Stimulated activated naive B cell treated with anti-CD40 and anti-IgM and Interleukin-4, amounts not matched to agents 10 μg/mL and 1 μg/mL and 100 μg/mL, for 72 hours (primary cell): ENCODE data around the gene RPS2.
"Not testable (repeated sequence)": the region's sequence is repeated elsewhere in the genome, so short reads cannot be mapped to it uniquely, and the experiment has no call there.

Source experiments
- ATAC-seq, 2 donors: fragments of 150-1000 bp; cut with Tn5 transposase; replicated peaks; 2 replicates each; pipeline ENCODE4 v1.10.0; 2021; ENCODE audit warnings: moderate library complexity in 1 of 2
- DNase-seq: peaks from one replicate; pipeline ENCODE4 v3.0.0; 2021
- H3K27ac Mint-ChIP-seq: one replicate; pipeline ENCODE4 v1.8.0; 2022; ENCODE audit warnings: mild to moderate bottlenecking, mixed read lengths
- H3K27me3 Mint-ChIP-seq, 2 donors: one replicate each; pipeline ENCODE4 v1.8.0; 2022; ENCODE audit warnings: mixed read lengths in 2 of 2
- H3K36me3 Mint-ChIP-seq, 2 donors: one replicate each; pipeline ENCODE4 v1.8.0; 2022; ENCODE audit warnings: mixed read lengths in 2 of 2, mild to moderate bottlenecking in 1 of 2
- H3K4me1 Mint-ChIP-seq, 2 donors: one replicate each; pipeline ENCODE4 v1.8.0; 2022; ENCODE audit warnings: mixed read lengths in 2 of 2, mild to moderate bottlenecking in 1 of 2
- H3K4me3 Mint-ChIP-seq, 2 donors: one replicate each; pipeline ENCODE4 v1.8.0; 2022; ENCODE audit warnings: mild to moderate bottlenecking in 2 of 2, mixed read lengths in 2 of 2, moderate library complexity in 1 of 2
- H3K9me3 Mint-ChIP-seq, 2 donors: one replicate each; pipeline ENCODE4 v1.8.0; 2022; ENCODE audit warnings: mixed read lengths in 2 of 2, mild to moderate bottlenecking in 1 of 2

Gene RPS2

DNA sequence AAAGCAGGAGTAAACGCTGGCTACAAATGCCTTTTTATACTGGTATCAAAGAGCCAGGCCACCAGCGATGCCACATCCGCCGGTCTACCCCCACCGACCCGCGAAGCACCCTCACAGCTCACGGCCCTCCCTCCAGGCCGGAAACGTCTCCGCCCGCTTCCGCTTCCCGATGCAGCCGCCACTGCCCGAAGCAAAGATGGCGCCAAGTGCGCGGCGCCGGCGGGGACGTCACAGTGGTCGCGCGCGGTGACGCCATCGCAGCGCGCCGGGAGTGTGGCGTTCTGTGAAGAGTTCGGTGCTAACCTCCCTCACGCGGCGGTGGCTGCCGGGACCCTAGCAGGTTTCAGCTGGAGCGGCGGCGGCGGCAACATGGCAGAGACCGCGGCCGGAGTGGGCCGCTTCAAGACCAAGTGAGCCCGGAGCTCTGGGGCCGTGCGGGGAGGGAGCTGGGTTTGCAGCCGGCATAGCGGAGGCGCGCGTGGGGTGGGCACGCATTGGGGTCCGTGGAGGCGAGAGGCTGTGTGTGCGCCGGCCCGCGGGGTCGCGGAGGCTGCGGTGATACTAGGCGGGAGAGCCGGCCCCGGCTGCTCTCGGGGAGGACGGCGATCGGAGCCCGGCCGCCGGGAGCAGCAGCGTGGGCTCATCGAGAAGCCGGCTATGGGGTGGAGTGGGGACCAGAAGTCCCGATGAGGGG, 7.3 kb upstream of the RPS2 start, which contains the start of gene TBL3:
Gene TBL3 (plus strand): TSS at position 258 of the 694 bp plus-strand sequence. CDS start 112 bp downstream, at position 370.
- Mint-ChIP-seq H3K27ac (peak within 1 kb of the TSS; percentile 98), H3K27me3 (peaks cover 4 to 8% of the 10 kb centered on the region in 2 donors), H3K9me3 (no peaks in the 10 kb centered on the region), H3K36me3 (peaks cover 36 to 56% of the 10 kb centered on the region in 2 donors), H3K4me3 (peak within 1 kb of the TSS; percentile 98 to 100), H3K4me1 (peaks cover 24 to 45% of the 10 kb centered on the region in 2 donors)
- DNase-seq, result peak; percentile 94
- ATAC-seq, result peak; percentile 97 to 98

DNA sequence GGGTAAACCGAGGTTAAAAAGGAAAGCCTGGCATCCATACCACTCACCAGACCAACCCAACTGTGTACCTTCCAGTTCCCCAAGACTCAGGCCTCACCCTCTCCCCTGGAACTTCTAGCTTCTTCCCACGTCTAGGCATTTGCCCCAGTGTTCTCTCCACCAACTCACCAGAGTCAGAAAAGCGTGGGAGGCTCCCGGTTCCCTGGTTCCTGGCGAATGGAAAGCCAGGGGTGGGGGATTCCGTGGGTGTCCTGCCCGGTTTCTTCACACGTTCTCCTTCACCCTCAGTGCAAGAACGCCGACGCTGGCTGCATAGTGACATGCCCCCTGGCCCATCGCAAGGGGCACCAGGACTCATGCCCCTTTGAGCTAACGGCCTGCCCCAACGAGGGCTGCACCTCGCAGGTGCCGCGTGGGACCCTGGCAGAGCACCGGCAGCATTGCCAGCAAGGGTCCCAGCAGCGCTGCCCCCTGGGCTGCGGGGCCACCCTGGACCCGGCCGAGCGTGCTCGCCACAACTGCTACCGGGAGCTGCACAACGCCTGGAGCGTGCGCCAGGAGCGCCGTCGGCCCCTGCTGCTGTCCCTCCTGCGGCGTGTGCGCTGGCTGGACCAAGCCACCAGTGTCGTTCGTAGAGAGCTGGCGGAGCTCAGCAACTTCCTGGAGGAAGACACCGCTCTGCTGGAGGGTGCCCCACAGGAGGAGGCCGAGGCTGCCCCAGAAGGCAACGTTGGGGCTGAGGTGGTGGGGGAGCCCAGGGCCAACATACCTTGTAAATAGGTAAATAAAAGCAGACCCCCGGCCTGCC, 3.7 kb upstream of the RPS2 start:
- Mint-ChIP-seq H3K9me3 (no peaks in the 10 kb centered on the region), H3K4me1 (peaks cover 30 to 60% of the 10 kb centered on the region in 2 donors), H3K27me3 (peaks cover 0 to 4% of the 10 kb centered on the region in 2 donors), H3K27ac (no peak overlapping the region), H3K36me3 (peaks cover 35 to 49% of the 10 kb centered on the region in 2 donors), H3K4me3 (no peak overlapping the region)
- no peak for DNase-seq
- ATAC-seq, result no peak

GRCh38 chr16:1966460-1966859, 1.8 kb upstream of the RPS2 start, which contains the start of gene RNF151:
TSS of gene RNF151 (plus strand) at chr16:1966856. CDS start at chr16:1966882, 26 bp downstream.
- DNase-seq (no peak), ATAC-seq (no peak)
- no peaks in the 10 kb centered on the region for H3K27me3 Mint-ChIP-seq
- no peaks in the 10 kb centered on the region for H3K9me3 Mint-ChIP-seq
- H3K27ac Mint-ChIP-seq, result peak within 1 kb of the TSS; percentile 99
- H3K4me1 Mint-ChIP-seq, result peaks cover 32 to 61% of the 10 kb centered on the region in 2 donors
- peak within 1 kb of the TSS; percentile 96 for H3K4me3 Mint-ChIP-seq
- peaks cover 38 to 53% of the 10 kb centered on the region in 2 donors for H3K36me3 Mint-ChIP-seq

DNA sequence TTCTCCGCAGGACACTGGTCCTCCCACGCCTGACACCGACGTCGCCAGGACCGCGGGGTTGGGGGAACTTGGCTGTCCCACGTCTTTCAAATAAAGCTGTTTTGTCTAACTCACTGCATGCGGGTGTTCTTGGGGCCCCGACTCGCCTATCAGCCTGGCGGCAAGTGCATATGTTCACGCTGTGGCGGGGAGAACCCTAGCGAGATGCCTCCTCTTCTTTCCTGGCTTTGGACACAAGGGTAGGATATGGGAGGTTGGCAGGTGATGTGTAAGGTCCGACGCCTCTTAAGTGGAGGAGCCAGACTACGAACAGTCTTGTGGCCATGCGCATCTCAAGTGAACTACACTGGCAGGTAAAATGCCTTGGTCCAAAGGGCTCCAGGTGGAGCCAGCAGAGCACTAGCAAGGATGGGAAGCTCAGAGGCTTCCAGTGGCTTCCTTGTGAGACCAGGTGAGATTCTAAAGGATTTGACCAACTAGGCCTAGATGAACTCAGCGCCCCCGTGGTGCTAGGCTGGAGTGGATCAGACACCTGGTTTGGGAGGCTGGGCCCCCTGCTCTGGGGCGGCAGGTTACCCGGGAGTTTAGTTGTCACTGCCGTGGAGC, 873 bp upstream of the RPS2 start:
- Mint-ChIP-seq H3K27ac (peak overlapping the region; percentile 99), H3K27me3 (no peaks in the 10 kb centered on the region), H3K4me1 (peaks cover 34 to 62% of the 10 kb centered on the region in 2 donors), H3K9me3 (no peaks in the 10 kb centered on the region), H3K36me3 (peaks cover 34 to 56% of the 10 kb centered on the region in 2 donors), H3K4me3 (peak overlapping the region; percentile 96)
- DNase-seq (no peak), ATAC-seq (no peak)

- ATAC-seq (peak; percentile 1 to 18), DNase-seq (no peak)
- H3K4me1 Mint-ChIP-seq, result peaks cover 39 to 67% of the 10 kb centered on the region in 2 donors
- peak overlapping the region; percentile 99 for H3K27ac Mint-ChIP-seq
- no peaks in the 10 kb centered on the region for H3K27me3 Mint-ChIP-seq
- H3K4me3 Mint-ChIP-seq, result peak overlapping the region; percentile 96
- H3K36me3 Mint-ChIP-seq, result peaks cover 40 to 62% of the 10 kb centered on the region in 2 donors
- H3K9me3 Mint-ChIP-seq, result no peaks in the 10 kb centered on the region
Observed at GRCh38 chr16:1963806-1964505, 670 bp downstream of the RPS2 start.

- Mint-ChIP-seq H3K4me3 (peak overlapping the region; percentile 96), H3K4me1 (peaks cover 39 to 68% of the 10 kb centered on the region in 2 donors), H3K36me3 (peaks cover 40 to 61% of the 10 kb centered on the region in 2 donors), H3K27ac (peak overlapping the region; percentile 99)
- not testable (repeated sequence) for DNase-seq, H3K27me3 Mint-ChIP-seq, H3K9me3 Mint-ChIP-seq, ATAC-seq
Observed at GRCh38 chr16:1962161-1963153, 2.2 kb downstream of the RPS2 start.

GRCh38 chr16:1961651-1962067, 3.0 kb downstream of the RPS2 start:
- Mint-ChIP-seq H3K27me3 (no peaks in the 10 kb centered on the region), H3K9me3 (no peaks in the 10 kb centered on the region), H3K27ac (peak overlapping the region; percentile 99), H3K4me3 (peak overlapping the region; percentile 56 to 96), H3K4me1 (peaks cover 39 to 64% of the 10 kb centered on the region in 2 donors), H3K36me3 (peaks cover 38 to 57% of the 10 kb centered on the region in 2 donors)
- ATAC-seq (no peak), DNase-seq (no peak)

DNA sequence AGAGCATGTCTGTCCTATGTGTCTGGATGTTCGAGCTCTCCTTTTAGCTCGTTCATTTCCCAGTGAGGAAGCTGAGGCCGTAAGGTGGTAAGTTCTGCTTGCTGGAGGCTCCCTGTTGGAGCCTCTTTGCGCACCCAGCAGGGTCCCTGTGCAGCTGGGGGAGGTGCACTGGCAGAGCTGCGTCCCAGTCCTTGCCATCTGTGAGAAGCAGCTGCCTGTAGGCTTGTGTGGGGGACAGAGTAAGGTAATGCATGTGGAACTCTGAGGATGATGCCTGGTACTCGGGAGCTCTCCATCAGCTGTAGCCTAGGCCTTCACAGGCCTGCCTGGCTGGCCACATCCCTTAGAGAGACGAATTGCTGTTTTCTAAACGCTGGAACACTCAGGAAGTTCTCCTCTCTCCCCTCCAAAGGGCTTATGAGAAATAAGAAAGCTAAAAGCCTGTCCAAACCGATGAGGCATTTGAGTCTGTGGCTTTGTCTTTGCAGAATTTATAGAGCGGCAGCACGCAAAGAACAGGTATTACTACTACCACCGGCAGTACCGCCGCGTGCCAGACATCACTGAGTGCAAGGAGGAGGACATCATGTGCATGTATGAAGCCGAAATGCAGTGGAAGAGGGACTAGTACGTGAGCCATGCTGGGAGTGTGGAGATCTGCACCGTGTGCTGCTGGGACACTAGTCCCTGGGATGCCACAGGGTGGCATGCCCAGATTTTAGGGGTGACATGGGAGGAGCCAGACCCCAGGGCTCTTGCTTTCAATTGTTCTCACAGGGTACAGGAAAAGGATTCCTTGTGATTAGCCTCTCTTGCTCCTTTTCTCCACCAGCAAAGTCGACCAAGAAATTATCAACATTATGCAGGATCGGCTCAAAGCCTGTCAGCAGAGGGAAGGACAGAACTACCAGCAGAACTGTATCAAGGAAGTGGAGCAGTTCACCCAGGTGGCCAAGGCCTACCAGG, 3.7 kb downstream of the RPS2 start:
- H3K9me3 Mint-ChIP-seq, result no peaks in the 10 kb centered on the region
- DNase-seq, result no peak
- peak overlapping the region; percentile 97 for H3K4me3 Mint-ChIP-seq
- peak in 1 of 2 donors; percentile 7 for ATAC-seq
- H3K36me3 Mint-ChIP-seq, result peaks cover 38 to 57% of the 10 kb centered on the region in 2 donors
- H3K27me3 Mint-ChIP-seq, result no peaks in the 10 kb centered on the region
- peak overlapping the region; percentile 99 for H3K27ac Mint-ChIP-seq
- peaks cover 39 to 63% of the 10 kb centered on the region in 2 donors for H3K4me1 Mint-ChIP-seq

DNA sequence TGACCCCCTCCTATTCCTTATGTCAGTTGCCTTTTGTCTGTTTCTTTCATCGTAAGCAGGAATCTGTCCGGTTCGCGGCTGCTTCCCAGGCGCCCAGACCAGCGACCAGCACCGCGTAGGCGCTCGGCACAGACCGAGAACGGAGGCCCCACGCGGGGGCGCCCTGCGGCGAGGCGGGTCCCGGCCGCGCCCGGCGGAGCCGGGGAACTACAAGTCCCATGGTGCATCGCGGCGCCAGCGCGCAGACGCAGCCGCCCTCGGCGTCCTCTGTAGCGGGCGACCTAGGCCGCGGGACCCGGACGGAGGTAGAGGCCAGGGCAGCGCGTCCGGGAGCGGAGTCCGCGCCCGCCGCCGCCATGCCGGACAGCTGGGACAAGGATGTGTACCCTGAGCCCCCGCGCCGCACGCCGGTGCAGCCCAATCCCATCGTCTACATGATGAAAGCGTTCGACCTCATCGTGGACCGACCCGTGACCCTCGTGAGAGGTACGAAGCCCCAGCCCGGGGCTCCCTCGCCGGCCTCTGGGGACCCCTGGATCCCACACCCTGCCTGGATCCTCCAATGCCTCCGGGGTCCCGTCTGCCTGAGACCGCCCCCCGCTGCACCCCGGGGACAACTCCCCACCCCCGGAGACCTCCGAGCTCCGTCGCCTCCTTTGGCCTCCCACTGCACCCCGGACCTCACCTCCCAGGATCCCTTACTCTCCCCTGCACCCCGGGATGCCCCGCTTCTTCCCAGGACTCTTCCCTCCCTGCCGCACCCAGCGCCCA, 5.2 kb downstream of the RPS2 start, which contains the start of gene NDUFB10:
Gene NDUFB10 (plus strand): TSS at position 270 of the 771 bp plus-strand sequence. CDS start 87 bp downstream, at position 357.
- ATAC-seq (peak; percentile 78 to 87), DNase-seq (peak; percentile 89)
- H3K27ac Mint-ChIP-seq, result peak within 1 kb of the TSS; percentile 99
- H3K4me1 Mint-ChIP-seq, result peaks cover 36 to 53% of the 10 kb centered on the region in 2 donors
- peaks cover 30 to 44% of the 10 kb centered on the region in 2 donors for H3K36me3 Mint-ChIP-seq
- no peaks in the 10 kb centered on the region for H3K27me3 Mint-ChIP-seq
- peak within 1 kb of the TSS; percentile 97 for H3K4me3 Mint-ChIP-seq
- no peaks in the 10 kb centered on the region for H3K9me3 Mint-ChIP-seq

DNA sequence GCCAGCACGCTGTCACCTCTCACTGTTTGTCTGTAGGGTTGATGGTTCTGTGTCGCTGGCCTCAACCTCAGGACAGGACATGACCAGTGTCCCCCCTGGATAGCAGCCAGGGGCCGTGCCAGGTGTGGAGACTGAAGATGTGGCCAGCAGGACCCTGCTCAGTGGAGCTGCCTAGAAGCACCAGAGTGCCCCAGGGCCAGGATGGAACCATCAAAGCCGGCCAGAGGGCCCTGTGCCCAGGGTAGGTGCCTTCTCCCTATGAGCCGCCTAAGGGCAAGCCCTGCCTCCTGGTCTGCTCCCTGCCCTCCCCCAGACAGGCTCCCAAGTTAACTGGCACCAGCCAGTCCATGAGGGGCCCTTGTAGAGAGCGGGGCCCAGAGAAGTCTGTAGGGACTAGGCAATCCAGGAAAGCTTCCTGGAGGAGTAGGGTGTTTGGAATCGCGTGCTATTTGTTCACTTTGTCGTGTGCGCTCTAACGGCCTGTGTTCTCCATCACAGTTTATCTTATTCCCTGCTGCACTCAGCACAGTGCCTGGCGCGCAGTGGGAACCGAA, 5.8 kb downstream of the RPS2 start:
- H3K4me1 Mint-ChIP-seq, result peaks cover 34 to 47% of the 10 kb centered on the region in 2 donors
- peaks cover 25 to 38% of the 10 kb centered on the region in 2 donors for H3K36me3 Mint-ChIP-seq
- ATAC-seq, result peak in 1 of 2 donors; percentile 1
- peak overlapping the region; percentile 97 for H3K4me3 Mint-ChIP-seq
- H3K27ac Mint-ChIP-seq, result peak overlapping the region; percentile 99
- no peaks in the 10 kb centered on the region for H3K9me3 Mint-ChIP-seq
- DNase-seq, result no peak
- no peaks in the 10 kb centered on the region for H3K27me3 Mint-ChIP-seq

- H3K4me3 Mint-ChIP-seq, ATAC-seq, H3K27ac Mint-ChIP-seq, H3K9me3 Mint-ChIP-seq, DNase-seq, H3K27me3 Mint-ChIP-seq: not testable (repeated sequence)
- Mint-ChIP-seq H3K4me1 (peaks cover 27 to 40% of the 10 kb centered on the region in 2 donors), H3K36me3 (peaks cover 18 to 31% of the 10 kb centered on the region in 2 donors)
Observed at GRCh38 chr16:1958143-1958491, 6.5 kb downstream of the RPS2 start.
